Parathyroid adenoma (tissue), 2 donors: ENCODE results near the gene PRKCSH.

ENCODE experiments used
- H2AFZ ChIP-seq: fragments of 300-600 bp; sonication (generic); one replicate; pipeline ENCODE4 v1.7.0; 2017; ENCODE audit warnings: antibody characterized with exemption, mild to moderate bottlenecking
- H3K27ac ChIP-seq: fragments of 300-600 bp; sonication (generic); one replicate; pipeline ENCODE4 v1.7.0; 2017
- H3K27me3 ChIP-seq: fragments of 300-600 bp; sonication (generic); one replicate; pipeline ENCODE4 v1.7.0; 2017; ENCODE audit warnings: low read length; ENCODE audit not compliant: control insufficient read depth, insufficient read depth
- H3K36me3 ChIP-seq: fragments of 300-600 bp; sonication (generic); one replicate; pipeline ENCODE4 v1.7.0; 2017; ENCODE audit warnings: low read length; ENCODE audit not compliant: control insufficient read depth, insufficient read depth
- H3K4me1 ChIP-seq: fragments of 300-600 bp; sonication (generic); one replicate; pipeline ENCODE4 v1.7.0; 2017; ENCODE audit warnings: control low read depth
- H3K4me2 ChIP-seq: fragments of 300-600 bp; sonication (generic); one replicate; pipeline ENCODE4 v1.7.0; 2017; ENCODE audit warnings: low read length
- H3K4me3 ChIP-seq: fragments of 300-600 bp; sonication (generic); one replicate; pipeline ENCODE4 v1.7.0; 2017; ENCODE audit warnings: low read depth, low read length
- H3K79me2 ChIP-seq: fragments of 300-600 bp; sonication (generic); one replicate; pipeline ENCODE4 v1.7.0; 2017; ENCODE audit warnings: control low read depth
- H3K9ac ChIP-seq: fragments of 300-600 bp; sonication (generic); one replicate; pipeline ENCODE4 v1.7.0; 2017; ENCODE audit warnings: mild to moderate bottlenecking
- H3K9me3 ChIP-seq: fragments of 300-600 bp; sonication (generic); one replicate; pipeline ENCODE4 v1.7.0; 2017; ENCODE audit warnings: low read length; ENCODE audit not compliant: control insufficient read depth
- CTCF ChIP-seq: fragments of 300-600 bp; sonication (generic); IDR thresholded peaks from one replicate; pipeline ENCODE4 v1.7.0; 2017; ENCODE audit warnings: antibody characterized with exemption, mild to moderate bottlenecking
- donor health status: primary hyperparathyroidism.

PRKCSH gene

GRCh38 chr19:11420429-11421370 is 14.7 kb upstream of the PRKCSH start:
- H3K9ac ChIP-seq, result peak overlapping the region; percentile 30
- H3K36me3 ChIP-seq, result no peaks in the 10 kb centered on the region
- H3K27ac ChIP-seq, result peak overlapping the region; percentile 97
- H3K4me1 ChIP-seq, result peaks cover 19% of the 10 kb centered on the region
- TF ChIP-seq CTCF, result no peak
- H3K27me3 ChIP-seq, result no peaks in the 10 kb centered on the region
- H3K4me3 ChIP-seq, result peak overlapping the region; percentile 1
- peaks cover 4% of the 10 kb centered on the region for H3K79me2 ChIP-seq
- peak overlapping the region; percentile 92 for H2AFZ ChIP-seq
- H3K9me3 ChIP-seq, result no peaks in the 10 kb centered on the region
- H3K4me2 ChIP-seq, result peak overlapping the region; percentile 3

GRCh38 chr19:11421371-11422098 is 13.9 kb upstream of the PRKCSH start:
- peak overlapping the region; percentile 97 for H3K27ac ChIP-seq

GRCh38 chr19:11422163-11423065 is 13.0 kb upstream of the PRKCSH start:
- H3K27me3 ChIP-seq, result no peaks in the 10 kb centered on the region
- H3K9me3 ChIP-seq, result no peaks in the 10 kb centered on the region
- peaks cover 19% of the 10 kb centered on the region for H3K4me1 ChIP-seq
- H3K4me3 ChIP-seq, result no peak overlapping the region
- H3K36me3 ChIP-seq, result no peaks in the 10 kb centered on the region
- peaks cover 4% of the 10 kb centered on the region for H3K79me2 ChIP-seq
- no peak overlapping the region for H3K9ac ChIP-seq
- no peak for TF ChIP-seq CTCF
- H2AFZ ChIP-seq, result no peak overlapping the region
- peak overlapping the region; percentile 98 for H3K4me2 ChIP-seq
- H3K27ac ChIP-seq, result no peak overlapping the region

More at GRCh38 chr19:11421371-11422098, 13.9 kb upstream of the PRKCSH start:
- H3K27me3 ChIP-seq, result no peaks in the 10 kb centered on the region
- H3K4me3 ChIP-seq, result no peak overlapping the region
- TF ChIP-seq CTCF, result no peak
- peaks cover 4% of the 10 kb centered on the region for H3K79me2 ChIP-seq
- H3K36me3 ChIP-seq, result no peaks in the 10 kb centered on the region
- peaks cover 19% of the 10 kb centered on the region for H3K4me1 ChIP-seq
- H2AFZ ChIP-seq, result peak overlapping the region; percentile 92
- H3K9me3 ChIP-seq, result no peaks in the 10 kb centered on the region
- H3K9ac ChIP-seq, result no peak overlapping the region
- peak overlapping the region; percentile 3 for H3K4me2 ChIP-seq

GRCh38 chr19:11423164-11423790 is 12.2 kb upstream of the PRKCSH start:
- H3K36me3 ChIP-seq, result no peaks in the 10 kb centered on the region
- H2AFZ ChIP-seq, result peak overlapping the region; percentile 63
- peaks cover 4% of the 10 kb centered on the region for H3K79me2 ChIP-seq
- no peak overlapping the region for H3K9ac ChIP-seq
- H3K27ac ChIP-seq, result peak overlapping the region; percentile 80
- H3K4me2 ChIP-seq, result peak overlapping the region; percentile 98
- no peaks in the 10 kb centered on the region for H3K27me3 ChIP-seq
- H3K4me1 ChIP-seq, result peaks cover 19% of the 10 kb centered on the region
- TF ChIP-seq CTCF, result no peak
- peak overlapping the region; percentile 78 for H3K4me3 ChIP-seq
- no peaks in the 10 kb centered on the region for H3K9me3 ChIP-seq
